Fibroblast of skin of scalp (primary cell): ENCODE data around the gene TRABD.
A peak's percentile ranks its signal among the peaks of the same experiment; 100 is the strongest.
"Not testable (repeated sequence)": the region's sequence is repeated elsewhere in the genome, so short reads cannot be mapped to it uniquely, and the experiment has no call there.

Experiments
- DNase-seq: peaks from one replicate; pipeline ENCODE4 v3.0.0-alpha.2; 2013

The TRABD gene

DNA sequence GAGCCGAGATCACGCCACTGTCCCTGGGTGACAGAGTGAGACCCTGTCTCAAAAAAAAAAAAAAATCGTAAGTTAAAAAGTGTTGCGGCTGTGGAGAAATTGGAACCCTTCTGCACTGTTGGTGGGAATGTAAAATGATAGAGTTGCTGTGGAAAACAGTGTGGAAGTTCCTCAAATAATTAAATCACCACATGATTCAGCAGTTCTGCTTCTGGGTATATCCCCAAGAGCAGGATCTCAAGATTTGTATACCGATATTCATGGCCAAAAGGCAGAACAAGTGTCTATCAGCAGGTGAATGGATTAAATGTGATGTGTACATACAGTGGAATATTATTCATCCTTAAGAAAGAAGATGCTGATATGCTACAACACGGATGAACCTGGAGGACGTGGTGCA is 18.9 kb downstream of the TRABD start:
- no peak for DNase-seq

DNA sequence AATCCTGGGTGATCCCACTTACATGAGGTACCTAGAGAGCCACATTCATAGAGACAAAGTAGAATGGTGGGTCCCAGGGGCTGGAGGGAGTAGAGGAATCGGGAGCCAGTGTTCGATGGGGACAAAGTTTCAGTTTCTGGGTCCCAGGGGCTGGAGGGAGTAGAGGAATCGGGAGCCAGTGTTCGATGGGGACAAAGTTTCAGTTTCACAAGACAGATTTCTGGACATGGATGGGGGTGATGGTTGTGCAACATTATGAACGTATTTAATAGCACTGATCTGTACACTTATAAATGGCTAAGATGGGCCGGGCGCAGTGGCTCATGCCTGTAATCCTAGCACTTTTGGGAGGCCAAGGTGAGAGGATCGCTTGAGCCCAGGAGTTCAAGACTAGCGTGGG is 19.3 kb downstream of the TRABD start:
- not testable (repeated sequence) for DNase-seq

DNA sequence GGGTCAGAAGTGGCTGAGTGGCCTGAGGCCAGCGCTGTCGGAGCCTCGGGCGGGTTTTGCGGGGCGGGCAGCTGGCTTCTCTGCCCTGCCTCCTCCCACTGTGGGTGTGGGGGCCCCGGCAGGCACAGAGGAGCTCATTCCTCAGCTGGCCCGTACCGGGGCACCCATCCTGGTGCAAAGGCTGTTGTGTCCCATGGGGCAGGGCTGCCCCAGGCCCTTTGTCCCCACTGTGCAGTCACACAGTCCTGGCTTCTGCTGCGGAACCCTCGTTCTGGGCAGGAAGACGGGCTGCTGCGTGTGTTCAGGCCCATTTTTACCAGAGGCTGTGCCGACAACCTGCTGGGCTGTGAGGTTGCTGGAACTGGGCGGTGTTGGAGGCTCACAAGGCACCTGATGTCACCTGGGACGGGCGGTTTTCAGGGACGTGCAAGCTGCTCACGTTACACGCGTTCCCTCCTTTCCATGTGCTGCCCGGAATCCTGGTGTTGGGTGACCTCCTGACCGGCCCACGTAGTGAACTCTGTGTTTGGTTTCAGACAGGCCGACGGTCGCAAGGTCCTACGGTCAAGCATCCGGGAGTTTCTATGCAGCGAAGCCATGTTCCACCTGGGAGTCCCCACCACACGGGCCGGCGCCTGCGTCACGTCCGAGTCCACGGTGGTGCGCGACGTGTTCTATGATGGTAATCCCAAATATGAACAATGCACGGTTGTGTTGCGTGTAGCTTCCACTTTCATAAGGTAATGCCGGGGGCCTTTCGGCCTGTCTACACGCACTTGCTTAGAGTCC is 20.3 kb downstream of the TRABD start:
- DNase-seq: no peak

DNA sequence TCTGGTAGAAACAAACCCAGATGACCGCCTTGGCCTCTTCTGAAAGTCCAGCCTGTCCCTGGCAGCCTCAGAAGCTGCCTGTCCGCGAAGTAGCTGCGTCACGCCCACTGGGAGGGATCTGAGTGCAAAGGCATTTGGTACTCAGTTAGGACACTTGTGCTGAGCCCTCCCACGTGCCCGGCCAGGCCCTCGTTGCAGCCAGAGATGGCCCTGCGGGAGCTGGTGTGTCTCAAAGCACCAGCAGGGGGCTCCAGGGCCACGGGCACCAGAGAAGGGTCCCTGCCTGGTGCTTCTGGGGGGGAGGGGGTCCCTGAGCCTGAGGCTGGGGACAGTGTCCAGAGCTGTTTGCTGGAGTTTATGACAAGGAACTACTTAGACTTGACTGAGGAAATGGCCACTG is 20.9 kb downstream of the TRABD start:
- DNase-seq: peak; percentile 29

DNA sequence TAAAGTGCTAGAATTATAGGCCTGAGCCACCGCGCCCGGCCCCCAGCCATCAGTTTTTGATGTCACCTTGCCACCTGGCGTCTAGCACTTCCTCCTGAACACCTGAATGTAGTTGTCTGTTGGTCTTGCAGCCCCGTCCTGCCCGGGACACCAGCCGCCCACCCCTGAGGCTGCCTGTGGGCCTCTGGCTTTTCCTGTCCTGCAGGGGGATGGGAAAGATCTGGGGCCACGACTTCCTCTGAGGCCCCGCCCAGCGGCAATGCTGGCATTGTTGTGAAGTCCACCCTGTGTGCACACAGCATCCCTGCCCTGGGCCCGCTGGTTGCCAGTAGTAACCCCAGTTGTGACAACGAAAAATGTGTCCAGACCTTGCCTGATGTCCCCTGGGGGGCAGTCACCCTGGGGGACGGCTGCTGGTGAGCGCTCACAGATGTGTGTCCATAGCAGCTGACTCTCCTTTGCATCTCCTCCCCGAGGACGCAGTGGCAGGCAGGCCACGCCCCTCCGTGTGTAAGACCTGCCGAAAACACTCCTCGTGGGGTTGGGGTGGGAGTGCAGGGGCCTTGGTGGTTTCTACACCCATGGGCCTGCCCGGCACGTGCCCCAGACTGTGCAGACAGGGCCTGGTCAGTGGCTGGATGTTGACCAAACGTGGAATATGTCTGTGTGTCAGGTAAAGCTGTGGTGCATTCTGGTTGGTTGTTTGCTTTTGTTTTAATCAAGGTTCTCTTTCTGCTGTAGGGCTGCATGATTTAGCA is 21.8 kb downstream of the TRABD start:
- no peak for DNase-seq

DNA sequence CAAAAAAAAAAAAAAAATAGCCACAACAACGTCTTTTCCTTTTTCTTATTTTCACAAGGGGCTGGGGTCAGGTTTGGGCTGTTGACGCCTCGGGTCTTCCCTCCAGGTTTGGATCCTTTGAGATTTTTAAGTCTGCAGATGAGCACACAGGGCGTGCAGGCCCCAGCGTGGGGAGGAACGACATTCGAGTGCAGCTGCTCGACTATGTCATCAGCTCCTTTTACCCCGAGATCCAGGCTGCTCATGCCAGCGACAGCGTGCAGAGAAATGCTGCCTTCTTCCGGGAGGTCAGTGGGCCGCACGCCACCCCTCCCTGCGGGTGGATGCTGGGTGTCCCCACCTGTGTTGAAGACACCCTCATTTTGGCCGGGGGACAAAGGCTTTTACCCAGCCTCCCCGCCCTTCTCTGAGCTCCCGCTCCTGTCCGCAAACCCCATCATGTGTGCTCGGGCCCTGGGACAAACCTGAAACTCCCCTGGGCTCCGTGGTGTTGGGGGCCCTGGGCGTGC is 22.8 kb downstream of the TRABD start:
- DNase-seq: no peak

DNA sequence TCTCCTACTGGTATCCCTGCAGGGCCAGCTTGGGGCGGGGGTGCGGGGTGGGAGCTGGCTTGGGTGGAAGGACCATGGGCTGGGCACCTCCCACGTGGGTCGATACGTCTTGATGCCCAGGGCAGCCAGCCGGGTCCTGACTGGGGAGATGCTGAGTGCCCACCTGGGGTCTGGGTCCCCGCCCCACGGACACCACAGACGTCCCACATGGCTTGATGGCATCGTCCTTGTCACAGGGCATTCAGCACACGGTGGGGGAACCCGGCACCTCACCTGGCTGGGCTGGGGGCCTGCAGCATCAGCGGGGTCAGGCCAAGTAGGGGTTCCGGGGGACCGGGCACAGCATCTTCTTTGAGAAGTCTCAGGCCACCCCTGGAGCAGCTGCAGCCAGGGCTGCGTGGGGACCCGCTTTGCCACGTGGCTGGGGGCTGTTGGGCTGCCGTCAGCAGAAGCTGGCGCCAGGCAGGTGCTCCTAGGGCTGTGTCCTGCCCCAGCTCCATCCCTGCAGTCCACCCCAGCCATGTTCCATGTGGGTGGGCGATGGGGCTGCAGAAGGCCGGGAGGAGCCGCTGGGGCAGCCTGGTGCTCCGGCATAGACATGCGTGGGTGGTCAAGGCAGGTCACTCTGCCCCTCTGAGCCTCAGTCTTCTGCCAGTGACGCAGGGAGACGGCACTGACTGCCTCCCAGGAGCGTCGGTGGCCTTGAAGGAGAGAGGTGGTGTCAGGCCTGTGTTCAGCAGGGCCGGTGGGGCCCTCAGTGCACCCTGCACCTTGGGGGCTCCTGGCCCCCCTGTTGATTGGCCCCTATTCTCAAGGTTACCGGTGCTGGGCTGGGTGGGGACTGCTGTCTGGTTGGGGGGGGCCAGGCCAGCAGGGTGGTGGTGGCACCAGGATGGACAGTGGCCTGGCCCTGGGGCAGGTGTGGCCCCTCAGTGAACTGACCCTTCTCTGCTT is 23.5 kb downstream of the TRABD start:
- no peak for DNase-seq

DNA sequence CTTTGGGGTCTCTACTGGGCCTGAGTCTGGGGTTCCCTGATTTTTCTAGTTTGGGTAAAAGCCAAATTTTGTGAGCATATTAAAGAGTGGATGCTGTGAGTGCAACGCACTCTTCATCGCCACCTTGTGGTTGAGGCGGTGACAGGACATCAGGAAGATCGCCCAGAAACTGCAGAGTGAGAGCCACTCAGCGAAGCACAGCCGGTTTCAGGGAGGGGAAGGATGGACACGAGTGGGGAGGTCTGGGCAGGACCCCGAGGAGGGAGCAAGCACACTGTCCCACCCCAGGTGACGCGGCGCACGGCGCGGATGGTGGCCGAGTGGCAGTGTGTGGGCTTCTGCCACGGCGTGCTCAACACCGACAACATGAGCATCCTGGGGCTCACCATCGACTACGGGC is 24.2 kb downstream of the TRABD start:
- peak; percentile 63 for DNase-seq

DNA sequence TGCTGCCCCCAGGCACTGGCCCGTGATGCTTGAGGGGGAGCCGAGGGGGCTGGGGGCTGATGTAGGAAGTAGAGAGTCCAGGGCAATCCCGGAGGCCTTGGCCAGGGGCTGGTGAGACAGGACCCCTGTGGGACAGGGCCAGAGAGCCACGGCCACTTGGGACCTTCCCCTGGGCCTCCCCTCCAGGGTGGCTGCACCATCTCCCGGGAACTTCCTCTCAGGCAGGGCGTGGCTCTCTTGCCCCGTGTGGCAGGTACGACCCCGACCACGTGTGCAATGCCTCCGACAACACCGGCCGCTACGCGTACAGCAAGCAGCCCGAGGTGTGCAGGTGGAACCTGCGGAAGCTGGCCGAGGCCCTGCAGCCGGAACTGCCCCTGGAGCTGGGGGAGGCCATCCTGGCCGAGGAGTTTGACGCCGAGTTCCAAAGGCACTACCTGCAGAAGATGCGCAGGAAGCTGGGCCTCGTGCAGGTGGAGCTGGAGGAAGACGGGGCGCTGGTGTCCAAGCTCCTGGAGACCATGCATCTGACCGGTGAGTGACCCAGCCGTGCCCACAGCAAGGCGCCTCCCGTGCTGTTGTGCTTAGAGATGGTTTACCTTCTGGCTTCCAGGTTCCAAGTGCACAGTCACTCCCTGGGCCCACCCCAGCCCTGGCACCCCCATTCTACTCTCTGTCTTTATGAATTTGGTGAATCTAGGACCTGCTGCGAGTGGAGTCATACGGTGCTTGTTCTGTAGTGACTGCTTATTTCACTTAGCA is 24.8 kb downstream of the TRABD start:
- no peak for DNase-seq

DNA sequence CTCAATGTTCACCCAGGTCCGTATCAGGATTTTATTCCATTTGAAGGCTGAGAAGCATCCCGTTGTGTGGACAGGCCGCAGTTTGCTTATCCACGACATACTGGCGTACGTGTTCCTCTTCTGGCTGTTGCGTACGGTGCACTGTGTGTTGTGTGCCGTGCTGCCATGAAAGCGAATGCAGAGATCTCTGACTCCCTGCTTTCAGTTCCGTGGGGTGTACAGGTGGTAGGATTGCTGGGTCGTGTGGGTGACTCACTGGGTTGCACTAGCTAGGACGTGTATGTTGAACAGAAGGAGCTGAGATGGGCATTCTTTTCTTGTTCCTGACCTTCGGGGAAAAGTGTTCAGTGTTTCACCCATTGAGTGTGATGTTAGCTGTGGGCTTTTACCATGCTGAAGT is 25.4 kb downstream of the TRABD start:
- DNase-seq: no peak

DNA sequence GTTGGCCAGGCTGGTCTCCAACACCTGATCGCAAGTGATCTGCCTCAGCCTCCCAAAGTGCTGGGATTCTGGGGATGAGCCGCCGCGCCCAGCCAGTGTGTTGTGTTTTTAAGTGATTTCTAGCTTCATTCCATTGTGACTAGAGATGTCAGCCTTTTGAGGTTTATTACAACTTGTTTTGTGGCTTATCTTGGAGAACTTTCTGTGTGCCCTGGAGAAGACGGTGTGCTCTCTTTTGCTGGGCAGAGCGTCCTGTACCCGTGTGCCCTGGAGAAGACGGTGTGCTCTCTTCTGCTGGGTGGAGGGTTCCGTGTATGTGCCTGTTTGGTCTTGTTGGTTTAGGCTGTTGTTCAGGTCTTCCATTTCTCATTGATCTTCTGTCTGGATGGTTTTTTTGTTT is 27.6 kb downstream of the TRABD start:
- no peak for DNase-seq

DNA sequence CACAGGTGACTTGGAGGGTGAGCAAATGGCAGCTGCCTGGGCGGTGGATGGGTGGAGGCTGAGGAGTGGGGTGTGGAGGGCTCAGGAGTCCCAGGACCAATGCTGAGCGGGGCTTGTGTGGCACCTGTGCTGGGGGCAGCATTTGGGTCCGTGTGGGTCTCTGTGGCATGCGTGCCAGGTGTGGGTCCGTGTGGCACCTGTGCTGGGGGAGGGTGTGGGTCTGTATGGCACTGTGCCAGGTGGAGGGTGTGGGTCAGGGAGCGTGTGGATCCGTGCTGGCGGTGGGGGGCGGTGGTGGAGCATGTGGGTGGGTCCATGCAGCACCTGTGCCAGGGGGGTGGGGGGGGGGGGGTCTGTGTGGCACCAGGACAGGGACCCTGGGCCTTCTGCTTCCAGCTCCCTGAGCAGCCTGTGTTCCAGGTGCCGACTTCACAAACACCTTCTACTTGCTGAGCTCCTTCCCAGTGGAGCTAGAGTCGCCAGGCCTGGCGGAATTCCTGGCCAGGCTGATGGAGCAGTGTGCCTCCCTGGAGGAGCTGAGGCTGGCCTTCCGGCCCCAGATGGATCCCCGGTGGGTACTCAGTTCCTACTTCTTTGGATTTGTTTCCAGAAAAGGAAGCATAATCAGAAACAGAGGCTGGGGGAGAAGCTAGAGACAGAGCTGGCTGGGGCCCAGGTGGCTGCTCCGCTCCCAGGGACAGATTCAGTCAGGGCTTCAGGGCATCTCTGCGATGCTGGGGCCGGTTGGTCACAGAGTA is 29.8 kb downstream of the TRABD start:
- no peak for DNase-seq

DNA sequence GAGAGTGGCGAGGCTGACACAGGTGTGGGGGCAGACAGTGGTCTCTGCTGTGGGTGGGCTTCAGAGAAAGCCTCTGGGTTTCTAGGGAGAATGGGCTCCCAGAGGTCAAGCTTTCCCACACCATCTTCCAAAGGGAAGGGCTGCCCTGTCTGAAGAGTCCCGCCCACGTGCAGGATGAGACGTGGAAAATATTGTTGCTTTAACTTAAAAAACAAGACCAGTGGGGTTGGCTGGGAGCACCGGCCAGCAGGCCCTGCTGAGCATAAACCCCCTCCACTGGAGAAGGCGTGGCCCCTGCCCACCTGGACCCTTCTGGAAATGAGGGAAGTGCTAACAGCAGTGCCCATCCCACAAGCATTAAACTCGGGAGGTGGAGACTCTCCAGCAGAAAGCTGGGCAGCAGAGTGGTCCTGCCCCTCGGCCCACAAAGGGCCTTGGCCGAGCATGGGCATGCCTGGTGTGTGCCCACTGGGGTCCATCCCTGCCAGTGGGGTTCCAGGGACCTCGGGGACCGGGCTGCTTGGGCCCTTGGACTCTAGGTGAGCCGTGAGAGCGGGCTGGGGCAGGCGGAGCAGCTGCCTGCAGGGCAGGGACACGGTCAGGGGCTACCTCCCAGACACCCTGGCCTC is 30.5 kb downstream of the TRABD start:
- DNase-seq: no peak

DNA sequence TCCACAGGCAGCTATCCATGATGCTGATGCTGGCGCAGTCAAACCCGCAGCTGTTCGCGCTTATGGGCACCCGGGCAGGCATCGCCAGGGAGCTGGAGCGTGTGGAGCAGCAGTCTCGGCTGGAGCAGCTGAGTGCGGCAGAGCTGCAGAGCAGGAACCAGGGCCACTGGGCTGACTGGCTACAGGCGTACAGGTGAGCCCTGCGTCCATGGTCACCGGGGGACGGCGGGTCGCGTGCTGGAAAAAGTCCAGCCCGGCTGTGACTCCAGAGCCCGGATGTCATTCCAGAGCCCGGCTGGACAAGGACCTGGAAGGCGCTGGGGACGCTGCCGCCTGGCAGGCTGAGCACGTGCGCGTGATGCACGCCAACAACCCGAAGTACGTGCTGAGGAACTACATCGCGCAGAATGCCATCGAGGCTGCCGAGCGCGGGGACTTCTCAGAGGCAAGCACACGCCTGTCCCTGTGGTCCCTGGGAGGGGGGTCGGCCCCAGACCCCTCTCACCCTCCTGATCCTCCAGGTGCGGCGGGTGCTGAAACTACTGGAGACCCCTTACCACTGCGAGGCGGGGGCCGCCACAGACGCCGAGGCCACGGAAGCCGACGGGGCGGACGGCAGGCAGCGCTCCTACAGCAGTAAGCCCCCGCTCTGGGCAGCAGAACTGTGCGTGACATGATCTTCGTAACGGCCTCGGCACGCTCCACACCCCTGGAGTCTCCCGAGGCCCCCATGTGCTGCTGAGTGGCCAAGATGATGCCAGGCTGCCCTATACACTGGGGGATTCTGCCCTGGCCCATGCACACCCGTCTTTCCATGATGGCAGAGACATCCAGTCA is 31.2 kb downstream of the TRABD start:
- DNase-seq: no peak

DNA sequence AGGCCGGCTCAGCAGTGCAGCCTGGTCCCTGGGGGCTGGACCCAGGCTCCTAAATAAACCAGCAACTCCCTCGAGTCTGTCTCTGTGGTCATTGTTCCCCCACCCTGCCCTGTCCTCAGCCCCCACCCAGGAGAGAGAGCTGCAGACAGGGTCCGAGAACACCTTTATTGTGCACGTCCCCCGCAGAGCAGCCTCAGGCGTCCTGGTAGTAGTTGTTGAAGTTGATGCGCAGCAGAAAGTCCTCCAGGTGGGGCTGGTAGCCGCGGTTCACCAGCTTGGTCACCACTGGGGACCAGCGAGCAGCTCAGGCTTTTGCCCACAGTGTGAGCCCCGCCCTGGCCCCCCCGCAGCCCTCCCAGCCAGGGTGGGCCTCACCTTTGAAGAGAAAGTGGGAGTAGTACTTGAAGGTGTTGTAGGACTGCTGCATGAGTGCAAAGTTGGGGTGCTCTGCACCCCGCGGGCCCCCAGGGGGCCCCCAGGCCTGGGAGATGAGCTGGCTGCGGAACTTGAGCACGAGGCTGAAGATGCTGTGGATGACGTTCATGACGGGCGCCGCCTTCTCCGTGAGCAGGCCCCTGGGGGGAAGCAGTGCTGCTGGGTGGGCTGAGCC is 31.9 kb downstream of the TRABD start:
- DNase-seq: no peak

DNA sequence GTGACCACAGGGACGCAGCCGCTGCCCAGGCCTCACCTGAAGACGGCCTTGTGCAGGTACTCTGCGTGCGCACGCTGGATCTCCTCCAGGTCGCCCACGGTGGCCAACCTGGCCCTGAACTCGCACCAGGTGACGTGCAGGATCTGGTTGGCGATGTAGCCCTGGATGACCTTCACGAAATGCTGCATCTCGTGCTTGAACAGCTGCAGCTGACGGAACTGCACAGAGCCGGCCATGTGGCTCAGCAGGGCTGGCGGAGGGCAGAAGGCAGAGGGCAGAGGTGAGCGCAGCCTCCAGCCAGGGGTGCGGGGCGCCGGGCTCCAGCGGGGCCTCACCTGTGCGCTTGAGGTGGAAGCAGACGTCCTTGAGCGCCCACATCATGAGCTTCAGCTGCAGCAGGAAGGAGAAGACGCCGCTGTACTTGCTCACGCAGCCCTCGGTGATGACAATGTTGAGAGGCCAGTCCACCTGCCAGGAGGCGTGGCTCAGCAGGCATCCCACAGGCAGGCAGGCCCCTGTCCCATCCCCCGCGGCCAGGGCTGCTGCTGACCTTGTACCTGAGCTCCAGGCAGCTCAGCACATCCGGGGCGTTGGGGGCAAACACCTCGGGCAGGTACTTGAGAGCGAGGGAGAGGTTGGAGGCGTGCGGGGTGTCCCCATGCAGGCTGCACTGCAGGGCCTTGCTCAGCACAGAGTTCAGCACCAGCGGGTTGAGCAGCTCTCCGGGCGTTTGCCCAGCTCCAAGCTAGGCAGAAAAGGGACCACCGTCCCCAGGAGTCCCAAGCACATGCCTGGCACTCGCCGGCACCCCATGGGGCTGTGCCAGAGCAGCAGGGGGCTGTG is 32.7 kb downstream of the TRABD start:
- DNase-seq: no peak

DNA sequence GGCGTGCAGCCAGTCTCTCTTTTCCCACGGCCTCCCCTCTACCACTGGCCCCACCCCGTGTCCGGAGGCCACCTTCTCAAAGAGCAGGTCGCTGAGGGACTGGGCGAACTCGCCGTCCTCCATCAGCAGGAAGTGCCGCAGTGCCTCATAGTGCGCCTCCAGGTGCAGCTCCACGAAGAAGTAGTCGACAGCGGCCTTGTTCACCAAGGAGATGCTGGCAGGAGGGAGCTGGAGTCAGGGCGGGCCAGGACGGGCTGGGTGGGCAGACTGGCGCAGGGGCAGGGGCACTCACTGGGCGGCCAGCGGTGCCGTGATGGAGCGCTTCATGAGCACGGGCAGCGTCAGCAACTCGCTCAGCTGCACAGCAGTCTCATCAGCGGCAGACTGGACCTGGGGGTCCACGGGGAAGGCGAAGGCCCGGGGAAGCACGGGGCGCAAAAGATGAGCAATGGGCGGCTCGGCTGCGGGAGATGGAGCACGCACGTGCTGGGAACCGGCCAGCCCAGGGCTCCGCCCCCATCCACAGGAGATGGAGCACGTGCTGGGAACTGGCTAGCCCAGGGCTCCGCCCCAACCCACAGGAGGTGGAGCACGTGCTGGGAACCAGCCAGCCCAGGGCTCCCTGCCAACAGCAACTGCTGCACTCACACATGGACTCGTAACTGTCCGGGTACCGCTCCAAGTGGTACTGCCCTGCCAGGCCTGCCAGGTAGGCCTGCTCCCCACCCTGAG is 33.4 kb downstream of the TRABD start:
- DNase-seq: peak; percentile 86
